GM21390 (cell line): ENCODE measurements around the gene PIK3R4.

Experiments
- ATAC-seq: cut with Tn5 transposase; IDR thresholded peaks from one replicate; pipeline ENCODE4 v1.9.1; 2021; ENCODE audit not compliant: unreplicated experiment

PIK3R4 gene

GRCh38 chr3:130692455-130692854 lies 54.2 kb downstream of the PIK3R4 start:
- ATAC-seq = no peak

GRCh38 chr3:130688697-130689470 lies 57.7 kb downstream of the PIK3R4 start:
- no peak for ATAC-seq

- ATAC-seq = peak; percentile 72
Measured at GRCh38 chr3:130688015-130688688, 58.5 kb downstream of the PIK3R4 start.

- ATAC-seq = no peak
Measured at GRCh38 chr3:130687327-130687726, 59.3 kb downstream of the PIK3R4 start.

- no peak for ATAC-seq
Measured at GRCh38 chr3:130686833-130687232, 59.8 kb downstream of the PIK3R4 start.

GRCh38 chr3:130682131-130682530 lies 64.5 kb downstream of the PIK3R4 start:
- no peak for ATAC-seq

GRCh38 chr3:130679218-130679617 lies 67.4 kb downstream of the PIK3R4 start:
- ATAC-seq = no peak

- no peak for ATAC-seq
Measured at GRCh38 chr3:130677343-130677742, 69.3 kb downstream of the PIK3R4 start.

- no peak for ATAC-seq
Measured at GRCh38 chr3:130671545-130672312, 74.9 kb downstream of the PIK3R4 start.

- ATAC-seq = no peak
Measured at GRCh38 chr3:130669740-130670139, 76.9 kb downstream of the PIK3R4 start.

GRCh38 chr3:130663092-130663491 lies 83.5 kb downstream of the PIK3R4 start:
- no peak for ATAC-seq

- no peak for ATAC-seq
Measured at GRCh38 chr3:130662501-130662996, 84.1 kb downstream of the PIK3R4 start.

GRCh38 chr3:130661140-130661891 lies 85.3 kb downstream of the PIK3R4 start:
- ATAC-seq = no peak

GRCh38 chr3:130659911-130660310 lies 86.7 kb downstream of the PIK3R4 start:
- ATAC-seq = no peak

- no peak for ATAC-seq
Measured at GRCh38 chr3:130658678-130659077, 88.0 kb downstream of the PIK3R4 start.

GRCh38 chr3:130656627-130657026 lies 90.0 kb downstream of the PIK3R4 start:
- no peak for ATAC-seq

- no peak for ATAC-seq
Measured at GRCh38 chr3:130654921-130655320, 91.7 kb downstream of the PIK3R4 start.

GRCh38 chr3:130654091-130654490 lies 92.5 kb downstream of the PIK3R4 start:
- ATAC-seq = no peak

- ATAC-seq = no peak
Measured at GRCh38 chr3:130649061-130649654, 97.5 kb downstream of the PIK3R4 start.

GRCh38 chr3:130648293-130648692 lies 98.3 kb downstream of the PIK3R4 start:
- ATAC-seq = no peak
